HG03159 (cell line): Measurements from ENCODE around the gene UBE2E3.

Experiments used
- ATAC-seq: cut with Tn5 transposase; IDR thresholded peaks from one replicate; pipeline ENCODE4 v1.9.1; 2021; ENCODE audit warnings: mild to moderate bottlenecking, moderate library complexity; ENCODE audit not compliant: unreplicated experiment

The UBE2E3 gene

GRCh38 chr2:180978903-180979748, 1.3 kb upstream of the UBE2E3 start:
- no peak for ATAC-seq

GRCh38 chr2:180979749-180980105, 678 bp upstream of the UBE2E3 start:
- no peak for ATAC-seq

- ATAC-seq, result peak; percentile 19
These were observed 822 bp downstream of the UBE2E3 start for GRCh38 chr2:180980943-180981911.

- peak; percentile 38 for ATAC-seq
These were observed 3.2 kb downstream of the UBE2E3 start for GRCh38 chr2:180983468-180984242.

DNA sequence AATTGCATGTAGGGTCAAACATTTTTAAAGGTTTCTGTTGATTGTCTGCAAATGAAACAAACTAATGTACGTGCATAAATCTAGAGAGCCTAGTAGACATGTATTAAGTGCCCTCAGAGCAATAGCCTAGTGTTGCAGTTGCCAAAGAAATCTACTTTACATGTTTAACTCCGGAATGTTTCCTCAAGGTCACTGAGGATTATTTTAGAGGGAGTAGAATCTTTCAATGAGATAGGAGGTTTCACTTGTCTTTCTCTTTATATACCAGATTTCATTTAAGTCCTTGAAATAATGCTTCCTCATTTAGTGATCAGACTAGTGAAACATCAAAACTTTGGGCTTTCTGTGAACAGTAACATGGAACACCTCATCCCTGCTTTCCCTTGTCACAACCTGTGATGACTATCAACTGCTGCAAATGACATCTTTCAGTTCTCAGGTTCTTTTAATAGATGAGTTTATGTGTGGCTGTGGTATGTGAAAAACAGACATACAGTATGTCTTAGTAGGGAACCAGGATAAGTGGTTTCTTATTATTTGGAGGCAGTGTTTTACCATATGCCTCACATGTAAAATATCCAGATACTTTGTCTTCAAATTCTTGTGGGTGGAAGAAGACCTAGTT, 5.5 kb downstream of the UBE2E3 start:
- no peak for ATAC-seq

- ATAC-seq, result no peak
These were observed 6.7 kb downstream of the UBE2E3 start for GRCh38 chr2:180987146-180987545.

GRCh38 chr2:180990337-180990736, 9.9 kb downstream of the UBE2E3 start:
- no peak for ATAC-seq

DNA sequence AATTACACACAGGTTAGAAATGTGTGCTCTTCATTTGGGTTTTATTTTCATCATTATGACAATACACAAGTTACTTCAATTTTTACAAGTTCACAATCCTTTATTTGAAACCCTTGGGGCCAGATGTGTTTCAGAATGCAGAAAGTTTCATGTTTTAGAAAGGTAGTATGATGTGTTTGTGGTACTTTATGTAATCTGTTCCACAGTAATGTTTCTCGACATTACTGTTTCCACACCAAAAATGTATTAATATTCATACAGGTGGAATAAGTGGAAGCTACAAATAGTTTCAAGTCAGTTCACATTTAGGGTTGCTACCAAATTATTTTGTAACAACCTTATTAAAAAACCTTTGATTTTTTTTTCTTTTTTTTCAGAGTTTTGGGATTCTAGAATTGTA, 10.4 kb downstream of the UBE2E3 start:
- ATAC-seq, result no peak

GRCh38 chr2:180991361-180991760, 11.0 kb downstream of the UBE2E3 start:
- no peak for ATAC-seq

DNA sequence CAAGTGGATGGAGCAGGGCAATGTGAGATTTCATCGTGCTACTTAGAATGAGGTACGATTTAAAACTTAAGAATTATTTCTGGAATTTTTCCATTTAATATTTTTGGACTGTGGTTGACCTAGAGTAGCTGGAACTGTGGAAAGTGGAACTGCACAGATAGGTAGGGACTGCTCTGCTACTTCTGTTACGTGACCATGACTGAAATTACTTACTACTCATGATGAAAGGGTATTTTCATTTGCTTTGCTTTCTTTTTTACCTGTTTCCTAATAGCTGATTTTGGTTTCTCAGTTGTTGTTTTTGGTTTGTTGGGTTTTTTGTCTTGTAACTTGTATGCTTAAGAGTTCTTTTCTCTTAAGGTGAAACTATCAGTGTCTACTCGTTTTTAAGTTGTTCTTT, 11.4 kb downstream of the UBE2E3 start:
- peak; percentile 68 for ATAC-seq

GRCh38 chr2:180992994-180993393, 12.6 kb downstream of the UBE2E3 start:
- ATAC-seq, result no peak

- no peak for ATAC-seq
These were observed 19.0 kb downstream of the UBE2E3 start for GRCh38 chr2:180999274-180999964.

- ATAC-seq, result no peak
These were observed 24.4 kb downstream of the UBE2E3 start for GRCh38 chr2:181004647-181005325.

DNA sequence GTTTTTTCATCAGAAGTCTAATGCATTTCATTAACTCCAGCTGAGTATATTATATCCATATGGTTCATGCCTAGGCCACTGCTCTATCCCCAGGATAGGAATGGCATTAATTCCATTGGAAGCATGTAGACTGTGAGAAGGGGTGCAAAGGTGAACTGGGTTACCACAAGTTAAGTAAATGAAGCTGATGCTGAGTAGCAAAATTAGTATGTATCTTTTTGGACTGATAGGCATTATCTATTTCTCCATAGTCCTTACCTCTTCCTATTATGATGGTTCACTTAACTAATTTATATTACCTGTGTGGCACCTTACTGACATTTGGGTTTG, 24.9 kb downstream of the UBE2E3 start:
- no peak for ATAC-seq

DNA sequence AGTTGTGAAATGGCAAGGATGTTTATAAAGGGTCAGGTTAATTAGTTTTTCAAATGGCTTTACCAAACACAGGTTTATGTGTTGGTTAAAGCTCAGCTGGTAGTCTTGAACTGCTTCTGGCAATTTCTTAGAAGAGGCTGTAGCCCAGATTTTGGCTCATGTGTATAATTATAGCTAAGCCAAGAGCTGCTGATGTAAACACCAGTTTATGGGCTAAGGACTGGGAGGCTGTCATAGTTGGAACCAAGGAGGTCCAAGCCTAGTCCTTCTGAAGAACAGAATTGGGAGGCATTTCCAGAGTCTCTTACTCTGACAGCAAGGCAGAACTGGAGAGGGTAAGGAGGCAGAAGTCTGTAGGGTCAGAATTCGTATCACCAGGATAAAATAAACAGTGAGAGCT, 25.4 kb downstream of the UBE2E3 start:
- ATAC-seq, result no peak

DNA sequence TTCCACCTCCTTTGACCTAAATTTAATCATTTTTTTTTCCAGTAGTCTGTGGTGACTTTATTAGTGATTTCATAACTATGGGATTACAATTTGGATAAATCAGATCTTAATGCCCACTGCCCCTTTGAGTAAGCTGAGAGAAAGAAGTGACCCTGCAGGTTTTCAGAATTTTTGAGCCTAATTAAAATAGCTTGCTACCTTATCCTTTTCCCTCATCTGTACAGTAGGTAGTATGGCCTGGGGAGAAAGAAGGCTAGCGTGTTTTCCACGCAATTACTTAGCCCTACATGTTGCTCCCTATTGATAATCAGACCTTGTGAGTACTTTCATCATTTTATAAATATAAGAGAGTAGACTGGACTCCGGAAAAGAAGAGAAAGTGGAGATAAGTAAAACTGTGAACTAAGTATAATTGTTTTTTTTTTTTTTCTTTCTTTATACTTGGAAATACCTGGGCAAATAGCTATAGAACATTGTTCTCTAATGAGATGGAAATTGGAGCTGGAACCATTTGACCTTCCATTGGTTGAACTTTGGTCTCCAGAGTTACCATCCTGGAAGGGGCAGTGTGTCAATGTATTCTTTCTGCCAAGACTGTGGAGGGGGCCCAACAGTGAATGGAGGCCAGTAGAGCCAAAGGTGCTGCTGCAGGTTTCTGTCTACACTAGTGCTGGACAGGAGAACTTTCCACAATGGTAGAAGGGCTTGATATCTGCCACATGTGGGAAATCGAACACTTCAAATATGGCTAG, 26.9 kb downstream of the UBE2E3 start:
- no peak for ATAC-seq

- no peak for ATAC-seq
These were observed 28.0 kb downstream of the UBE2E3 start for GRCh38 chr2:181008407-181008806.

DNA sequence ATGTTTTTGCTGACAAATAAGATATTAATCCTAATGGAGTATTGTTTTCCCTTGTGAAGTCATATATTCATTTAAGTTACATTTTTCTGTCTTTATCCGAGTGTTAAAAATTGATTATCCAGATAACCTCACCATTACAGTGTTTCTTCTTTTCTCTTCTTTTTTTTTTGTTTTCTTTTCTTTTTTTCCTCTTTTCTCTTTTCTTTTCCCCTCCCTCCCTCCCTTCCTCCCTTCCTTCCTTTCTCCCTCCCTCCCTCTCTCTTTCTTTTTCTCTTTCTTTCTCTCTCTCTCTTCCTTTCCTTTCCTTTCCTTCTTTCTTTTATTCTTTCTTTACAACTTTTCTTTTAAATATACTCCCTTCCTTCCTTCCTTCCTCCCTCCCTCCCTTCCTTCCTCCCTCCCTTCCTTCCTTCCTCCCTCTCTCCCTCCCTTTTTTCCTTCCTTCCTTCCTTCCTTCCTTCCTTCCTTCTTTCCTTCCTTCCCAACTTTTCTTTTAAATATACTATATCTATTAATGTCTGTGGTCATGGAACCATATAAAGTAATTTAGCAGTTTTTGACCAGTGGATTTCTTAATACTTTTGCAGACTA, 40.9 kb downstream of the UBE2E3 start:
- ATAC-seq, result no peak

DNA sequence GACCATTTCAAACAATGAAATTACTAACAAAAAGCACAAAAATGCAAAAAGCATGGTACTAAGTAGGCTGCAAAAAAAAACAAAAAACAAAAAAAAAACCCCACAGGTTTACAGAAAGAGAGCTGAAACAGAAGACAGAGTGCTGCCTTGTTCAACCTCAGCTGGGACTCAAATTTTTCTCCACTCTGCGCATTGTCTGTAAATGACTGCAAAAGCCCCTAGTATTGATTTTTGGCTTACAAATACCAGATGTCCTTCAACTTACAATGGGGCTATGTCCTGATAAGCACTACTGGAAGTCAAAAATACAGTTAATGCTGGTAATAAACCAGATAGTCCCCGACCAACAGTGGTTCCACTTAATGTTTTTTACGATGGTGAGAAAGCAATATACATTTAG, 42.2 kb downstream of the UBE2E3 start:
- no peak for ATAC-seq
